Duodenal mucosa (tissue), 2 donors: ENCODE results near the gene MCUR1.
"Not testable (repeated sequence)": the region's sequence is repeated elsewhere in the genome, so short reads cannot be mapped to it uniquely, and the experiment has no call there.

ENCODE experiments used
- H3K27ac ChIP-seq: one replicate; pipeline ENCODE4 v1.7.0; 2013; ENCODE audit warnings: low read depth, low read length
- H3K27me3 ChIP-seq, 2 donors: one replicate each; pipeline ENCODE4 v1.7.0; 2013; ENCODE audit warnings: low read length in 2 of 2, control low read depth in 1 of 2; ENCODE audit not compliant: insufficient read depth in 2 of 2, control insufficient read depth in 1 of 2
- H3K36me3 ChIP-seq, 2 donors: one replicate each; pipeline ENCODE4 v1.7.0; 2013; ENCODE audit warnings: low read length in 2 of 2, control low read depth in 1 of 2; ENCODE audit not compliant: insufficient read depth in 2 of 2, control insufficient read depth in 1 of 2
- H3K4me1 ChIP-seq, 2 donors: one replicate each; pipeline ENCODE4 v1.7.0; 2013; ENCODE audit warnings: low read length in 2 of 2, control low read depth in 1 of 2; ENCODE audit not compliant: insufficient read depth in 2 of 2, control insufficient read depth in 1 of 2
- H3K4me3 ChIP-seq, 2 donors: one replicate each; pipeline ENCODE4 v1.7.0; 2013; ENCODE audit warnings: low read length in 2 of 2, low read depth in 1 of 2
- H3K9ac ChIP-seq, 2 donors: one replicate each; pipeline ENCODE4 v1.7.0; 2013; ENCODE audit warnings: low read length in 2 of 2, low read depth in 1 of 2
- H3K9me3 ChIP-seq, 2 donors: one replicate each; pipeline ENCODE4 v1.7.0; 2013; ENCODE audit warnings: low read length in 2 of 2, control low read depth in 1 of 2; ENCODE audit not compliant: control insufficient read depth in 1 of 2

Gene MCUR1

GRCh38 chr6:13788820-13789219, 25.5 kb downstream of the MCUR1 start:
- Histone ChIP-seq H3K36me3 (peaks cover 9 to 27% of the 10 kb centered on the region in 2 donors), H3K9me3 (no peaks in the 10 kb centered on the region), H3K27ac (no peak overlapping the region), H3K4me1 (no peaks in the 10 kb centered on the region), H3K9ac (no peak overlapping the region), H3K4me3 (no peak overlapping the region), H3K27me3 (no peaks in the 10 kb centered on the region)

GRCh38 chr6:13787137-13787536, 27.2 kb downstream of the MCUR1 start:
- H3K27me3 ChIP-seq: no peaks in the 10 kb centered on the region
- peaks cover 5 to 20% of the 10 kb centered on the region in 2 donors for H3K36me3 ChIP-seq
- no peaks in the 10 kb centered on the region for H3K4me1 ChIP-seq
- no peak overlapping the region for H3K4me3 ChIP-seq
- no peaks in the 10 kb centered on the region for H3K9me3 ChIP-seq
- no peak overlapping the region for H3K9ac ChIP-seq
- H3K27ac ChIP-seq: no peak overlapping the region

- not testable (repeated sequence) for H3K27ac ChIP-seq
Measured at GRCh38 chr6:13780162-13780561, 34.2 kb downstream of the MCUR1 start.

GRCh38 chr6:13778028-13778427, 36.3 kb downstream of the MCUR1 start:
- Histone ChIP-seq H3K4me1 (no peaks in the 10 kb centered on the region), H3K27me3 (no peaks in the 10 kb centered on the region), H3K9me3 (no peaks in the 10 kb centered on the region), H3K9ac (no peak overlapping the region), H3K36me3 (no peaks in the 10 kb centered on the region), H3K27ac (no peak overlapping the region), H3K4me3 (no peak overlapping the region)

More at GRCh38 chr6:13780162-13780561, 34.2 kb downstream of the MCUR1 start:
- H3K36me3 ChIP-seq, H3K9ac ChIP-seq, H3K4me1 ChIP-seq, H3K4me3 ChIP-seq, H3K9me3 ChIP-seq, H3K27me3 ChIP-seq: not testable (repeated sequence)

DNA sequence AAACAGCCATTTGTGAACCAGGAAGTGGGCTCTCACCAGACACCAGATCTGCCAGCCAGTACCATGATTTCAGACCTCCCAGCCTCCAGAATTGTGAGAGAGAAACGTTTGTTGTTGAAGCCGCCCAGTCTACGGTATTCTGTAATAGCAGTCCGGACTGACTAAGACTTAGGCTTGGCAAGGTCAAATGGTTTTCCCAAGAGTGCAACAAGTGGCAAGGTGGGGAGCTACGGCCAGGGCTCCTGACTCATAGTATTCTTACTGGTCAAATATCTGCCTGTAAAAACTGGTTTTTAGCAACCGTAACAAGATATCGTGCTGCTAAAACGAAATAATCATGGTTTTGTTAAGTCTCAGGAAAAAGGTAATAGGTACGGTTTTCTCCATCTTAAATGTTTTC, 37.8 kb downstream of the MCUR1 start:
- Histone ChIP-seq H3K4me1 (no peaks in the 10 kb centered on the region), H3K36me3 (no peaks in the 10 kb centered on the region), H3K9me3 (no peaks in the 10 kb centered on the region), H3K27me3 (no peaks in the 10 kb centered on the region), H3K9ac (no peak overlapping the region), H3K27ac (no peak overlapping the region), H3K4me3 (no peak overlapping the region)

GRCh38 chr6:13775466-13775865, 38.9 kb downstream of the MCUR1 start:
- H3K9ac ChIP-seq, H3K27me3 ChIP-seq, H3K4me1 ChIP-seq, H3K27ac ChIP-seq, H3K9me3 ChIP-seq, H3K4me3 ChIP-seq, H3K36me3 ChIP-seq: not testable (repeated sequence)

- not testable (repeated sequence) for H3K27me3 ChIP-seq, H3K4me3 ChIP-seq, H3K9me3 ChIP-seq, H3K27ac ChIP-seq, H3K9ac ChIP-seq, H3K36me3 ChIP-seq, H3K4me1 ChIP-seq
Measured at GRCh38 chr6:13772358-13773030, 41.9 kb downstream of the MCUR1 start.

- Histone ChIP-seq H3K4me3 (no peak overlapping the region), H3K27ac (no peak overlapping the region), H3K9ac (no peak overlapping the region), H3K27me3 (no peaks in the 10 kb centered on the region), H3K36me3 (no peaks in the 10 kb centered on the region), H3K9me3 (no peaks in the 10 kb centered on the region), H3K4me1 (peaks cover 0 to 6% of the 10 kb centered on the region in 2 donors)
Measured at GRCh38 chr6:13769655-13770053, 44.7 kb downstream of the MCUR1 start.

DNA sequence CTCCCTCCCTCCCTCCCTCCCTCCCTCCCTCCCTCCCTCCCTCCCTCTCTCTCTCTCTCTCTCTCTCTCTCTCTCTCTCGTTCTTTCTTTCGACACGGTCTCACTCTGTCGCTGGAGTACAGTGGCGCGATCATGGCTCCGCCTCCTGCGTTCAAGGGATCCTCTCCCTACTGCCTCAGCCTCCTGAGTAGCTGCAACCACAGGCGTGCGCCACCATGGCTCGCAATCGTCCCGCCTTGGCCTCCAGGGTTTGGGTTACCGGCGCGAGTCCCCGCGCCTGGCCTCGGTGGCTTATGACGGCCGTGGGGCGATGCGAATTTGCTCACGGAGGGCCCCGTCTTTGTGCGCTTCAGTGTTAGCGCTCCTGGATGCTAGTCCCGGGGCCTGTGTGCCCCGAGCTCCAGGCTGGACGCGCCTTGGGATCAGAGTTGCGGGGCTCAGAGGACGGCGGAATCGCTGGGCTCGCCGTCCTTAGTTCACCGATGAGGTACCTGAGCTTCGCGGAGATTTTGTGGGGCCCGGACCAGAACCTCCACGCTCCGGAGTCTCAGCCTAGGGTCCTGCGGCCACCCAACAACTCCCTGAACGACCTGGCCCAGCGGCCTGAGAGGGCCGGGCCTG, 45.2 kb downstream of the MCUR1 start:
- no peaks in the 10 kb centered on the region for H3K36me3 ChIP-seq
- H3K4me1 ChIP-seq: peaks cover 0 to 6% of the 10 kb centered on the region in 2 donors
- H3K27ac ChIP-seq: no peak overlapping the region
- no peak overlapping the region for H3K9ac ChIP-seq
- no peaks in the 10 kb centered on the region for H3K9me3 ChIP-seq
- H3K4me3 ChIP-seq: no peak overlapping the region
- no peaks in the 10 kb centered on the region for H3K27me3 ChIP-seq

GRCh38 chr6:13767121-13767808, 47.1 kb downstream of the MCUR1 start:
- Histone ChIP-seq H3K4me3 (peak overlapping the region; percentile 52 to 58), H3K9me3 (no peaks in the 10 kb centered on the region), H3K27ac (no peak overlapping the region), H3K27me3 (no peaks in the 10 kb centered on the region), H3K4me1 (peaks cover 0 to 10% of the 10 kb centered on the region in 2 donors), H3K9ac (peak overlapping the region in 1 of 2 donors; percentile 21), H3K36me3 (no peaks in the 10 kb centered on the region)
